Colonic mucosa (tissue), 4 donors: ENCODE results near the gene CYP2W1. TPM values are rescaled to one million over a fixed set of nuclear protein-coding genes. Genes with fewer than 3 reads are reported as not detected.

Experiments used
- DNase-seq: peaks from one replicate; pipeline ENCODE4 v3.0.0-alpha.2; 2020
- H3K27ac ChIP-seq: fragments of 200-600 bp; one replicate; pipeline ENCODE4 v1.8.0; 2021
- H3K27me3 ChIP-seq: fragments of 200-600 bp; one replicate; pipeline ENCODE4 v1.8.0; 2021
- H3K36me3 ChIP-seq: fragments of 200-600 bp; one replicate; pipeline ENCODE4 v1.8.0; 2021
- H3K4me1 ChIP-seq: fragments of 200-600 bp; one replicate; pipeline ENCODE4 v1.8.0; 2021; ENCODE audit warnings: mild to moderate bottlenecking
- H3K4me3 ChIP-seq: fragments of 200-600 bp; one replicate; pipeline ENCODE4 v1.8.0; 2021
- H3K9ac ChIP-seq, 2 donors: one replicate each; pipeline ENCODE4 v1.7.0; 2013; ENCODE audit warnings: control low read depth in 2 of 2, low read depth in 2 of 2, low read length in 2 of 2
- H3K9me3 ChIP-seq: fragments of 200-600 bp; one replicate; pipeline ENCODE4 v1.8.0; 2021
- intact Hi-C: fragments of 100-400 bp; cut with DNase I; formaldehyde crosslinking; loops from one replicate; pipeline ENCODE4 v1.14.1; 2022
- total RNA-seq, 2 donors: library from RNA; stranded (reverse); fragmentation: NEBNext Ultra II Directional in 1 of 2; extraction: Animal tissue kit (Norgen Biotek cat#: 25700) in 1 of 2; gene quantifications; one replicate each; pipeline ENCODE4 v1.2.1, GENCODE V29; 2021
- TF ChIP-seq, protein P1 (sequence below): fragments of 200-600 bp; IDR thresholded peaks from one replicate; pipeline ENCODE4 v1.8.0; 2022; ENCODE audit warnings: antibody characterized with exemption, mild to moderate bottlenecking
- donor health status: healthy.
- donor health status: DM: no; HTN: no; CAD: no.
- donor health status: DM: no; HTN: no; CAD: no.

The CYP2W1 gene
- total RNA-seq, 2 donors from 2014 or later = 2.7 to 4.5 TPM

DNA sequence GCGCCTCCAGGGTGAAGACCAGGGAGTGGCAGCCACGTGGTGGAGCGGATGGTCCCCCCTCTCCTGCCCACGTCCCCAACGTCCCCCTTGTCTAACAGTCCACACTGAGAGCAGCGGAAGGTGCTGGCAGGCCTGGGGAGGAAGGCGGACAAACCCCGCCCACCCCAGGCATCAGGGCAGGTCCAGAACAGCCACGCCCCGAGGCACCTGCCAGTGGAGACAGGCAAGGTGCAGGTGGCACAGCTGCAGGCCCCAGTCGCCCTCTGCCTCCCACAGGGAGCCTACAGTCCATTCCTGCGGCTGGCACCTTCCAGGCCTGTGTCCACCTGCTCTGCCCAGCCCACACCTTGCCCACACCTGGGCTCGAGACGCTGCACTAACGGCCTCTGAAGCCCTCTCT, 24.9 kb downstream of the CYP2W1 start:
- TF ChIP-seq, protein P1, sequence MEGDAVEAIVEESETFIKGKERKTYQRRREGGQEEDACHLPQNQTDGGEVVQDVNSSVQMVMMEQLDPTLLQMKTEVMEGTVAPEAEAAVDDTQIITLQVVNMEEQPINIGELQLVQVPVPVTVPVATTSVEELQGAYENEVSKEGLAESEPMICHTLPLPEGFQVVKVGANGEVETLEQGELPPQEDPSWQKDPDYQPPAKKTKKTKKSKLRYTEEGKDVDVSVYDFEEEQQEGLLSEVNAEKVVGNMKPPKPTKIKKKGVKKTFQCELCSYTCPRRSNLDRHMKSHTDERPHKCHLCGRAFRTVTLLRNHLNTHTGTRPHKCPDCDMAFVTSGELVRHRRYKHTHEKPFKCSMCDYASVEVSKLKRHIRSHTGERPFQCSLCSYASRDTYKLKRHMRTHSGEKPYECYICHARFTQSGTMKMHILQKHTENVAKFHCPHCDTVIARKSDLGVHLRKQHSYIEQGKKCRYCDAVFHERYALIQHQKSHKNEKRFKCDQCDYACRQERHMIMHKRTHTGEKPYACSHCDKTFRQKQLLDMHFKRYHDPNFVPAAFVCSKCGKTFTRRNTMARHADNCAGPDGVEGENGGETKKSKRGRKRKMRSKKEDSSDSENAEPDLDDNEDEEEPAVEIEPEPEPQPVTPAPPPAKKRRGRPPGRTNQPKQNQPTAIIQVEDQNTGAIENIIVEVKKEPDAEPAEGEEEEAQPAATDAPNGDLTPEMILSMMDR = no peak
- DNase-seq = peak; percentile 70
- Histone ChIP-seq H3K27me3 (no peaks in the 10 kb centered on the region), H3K4me3 (no peak overlapping the region), H3K4me1 (no peaks in the 10 kb centered on the region), H3K9ac (no peak overlapping the region), H3K36me3 (no peaks in the 10 kb centered on the region), H3K27ac (no peak overlapping the region), H3K9me3 (no peaks in the 10 kb centered on the region)
- intact Hi-C loops = no loop called here

DNA sequence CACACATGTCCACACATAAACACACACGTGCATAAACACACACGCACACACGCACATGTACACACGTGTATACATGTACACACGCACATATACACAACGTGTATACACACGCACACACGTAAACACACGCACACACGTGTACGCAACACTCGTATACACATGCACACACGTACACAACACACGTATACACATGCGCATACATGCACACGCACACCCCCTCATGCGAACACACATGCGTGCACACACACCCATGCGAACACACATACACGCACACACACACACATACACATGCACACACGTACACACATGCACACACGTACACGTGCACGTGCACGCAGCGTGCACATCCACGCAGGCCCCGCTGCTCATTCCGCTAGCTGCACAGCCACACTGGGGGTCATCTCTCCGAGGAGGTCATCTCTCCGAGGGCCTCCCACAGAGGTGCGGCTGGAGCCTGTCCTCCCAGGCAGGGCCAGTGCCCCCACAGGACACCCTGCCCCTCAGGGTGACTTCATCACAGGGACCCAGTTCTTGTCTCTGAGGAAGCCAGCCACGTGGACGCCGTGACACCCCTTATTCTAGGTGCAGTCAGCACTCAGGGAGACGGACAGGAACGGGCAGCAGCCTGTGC, 25.9 kb downstream of the CYP2W1 start:
- no peak overlapping the region for H3K9ac ChIP-seq
- DNase-seq = no peak
- no peaks in the 10 kb centered on the region for H3K4me1 ChIP-seq
- H3K27me3 ChIP-seq = no peaks in the 10 kb centered on the region
- no peaks in the 10 kb centered on the region for H3K36me3 ChIP-seq
- TF ChIP-seq, protein P1 = no peak
- no peaks in the 10 kb centered on the region for H3K9me3 ChIP-seq
- no peak overlapping the region for H3K27ac ChIP-seq
- H3K4me3 ChIP-seq = no peak overlapping the region
- intact Hi-C loops = no loop called here

DNA sequence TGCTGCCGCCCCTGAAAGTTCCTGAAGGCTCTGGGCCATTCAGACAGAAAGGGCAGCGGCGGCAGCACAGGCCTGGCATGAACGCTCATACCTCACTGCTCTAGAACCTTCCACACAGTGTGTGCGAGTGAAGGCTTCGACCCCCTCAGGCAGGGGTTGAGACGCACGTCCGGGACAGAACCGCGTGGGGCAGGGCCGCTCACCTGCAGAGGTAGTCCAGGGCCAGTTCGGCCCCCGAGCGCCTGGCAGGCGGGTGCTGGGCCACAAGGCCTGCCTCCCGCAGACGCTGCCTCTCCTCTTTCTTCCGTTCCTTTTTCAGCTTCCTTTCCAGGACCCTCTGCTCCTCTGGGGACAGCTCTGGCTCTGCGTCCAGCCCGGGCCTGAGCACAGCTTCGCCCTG, 26.8 kb downstream of the CYP2W1 start:
- DNase-seq = no peak
- TF ChIP-seq, protein P1 = no peak
- intact Hi-C loops = no loop called here
- no peaks in the 10 kb centered on the region for H3K27me3 ChIP-seq
- no peaks in the 10 kb centered on the region for H3K36me3 ChIP-seq
- no peak overlapping the region for H3K4me3 ChIP-seq
- no peaks in the 10 kb centered on the region for H3K9me3 ChIP-seq
- no peak overlapping the region for H3K27ac ChIP-seq
- no peak overlapping the region for H3K9ac ChIP-seq
- H3K4me1 ChIP-seq = no peaks in the 10 kb centered on the region

DNA sequence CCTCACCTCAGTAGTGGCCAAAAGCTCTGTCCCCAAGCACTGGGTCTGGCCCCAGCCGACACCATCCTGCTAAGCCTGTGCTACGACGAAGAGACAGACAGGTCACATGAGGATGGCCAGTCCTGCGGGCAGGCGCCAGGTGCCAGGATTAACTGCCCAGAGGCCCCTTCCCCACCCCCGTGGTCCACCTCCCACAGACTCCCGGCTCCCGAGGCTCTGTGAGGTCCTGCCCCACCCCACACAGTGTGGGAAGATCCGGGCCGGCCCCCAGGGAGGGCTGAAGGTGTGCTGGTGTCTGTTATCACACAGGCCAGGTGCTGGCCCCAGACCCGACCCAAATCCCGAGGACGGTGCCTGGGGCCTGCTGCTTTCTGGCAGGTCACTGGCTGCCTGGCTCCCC, 27.2 kb downstream of the CYP2W1 start:
- Histone ChIP-seq H3K27me3 (no peaks in the 10 kb centered on the region), H3K4me3 (no peak overlapping the region), H3K9ac (no peak overlapping the region), H3K4me1 (no peaks in the 10 kb centered on the region), H3K27ac (no peak overlapping the region), H3K9me3 (no peaks in the 10 kb centered on the region), H3K36me3 (no peaks in the 10 kb centered on the region)
- intact Hi-C loops = no loop called here
- TF ChIP-seq, protein P1 = no peak
- no peak for DNase-seq

DNA sequence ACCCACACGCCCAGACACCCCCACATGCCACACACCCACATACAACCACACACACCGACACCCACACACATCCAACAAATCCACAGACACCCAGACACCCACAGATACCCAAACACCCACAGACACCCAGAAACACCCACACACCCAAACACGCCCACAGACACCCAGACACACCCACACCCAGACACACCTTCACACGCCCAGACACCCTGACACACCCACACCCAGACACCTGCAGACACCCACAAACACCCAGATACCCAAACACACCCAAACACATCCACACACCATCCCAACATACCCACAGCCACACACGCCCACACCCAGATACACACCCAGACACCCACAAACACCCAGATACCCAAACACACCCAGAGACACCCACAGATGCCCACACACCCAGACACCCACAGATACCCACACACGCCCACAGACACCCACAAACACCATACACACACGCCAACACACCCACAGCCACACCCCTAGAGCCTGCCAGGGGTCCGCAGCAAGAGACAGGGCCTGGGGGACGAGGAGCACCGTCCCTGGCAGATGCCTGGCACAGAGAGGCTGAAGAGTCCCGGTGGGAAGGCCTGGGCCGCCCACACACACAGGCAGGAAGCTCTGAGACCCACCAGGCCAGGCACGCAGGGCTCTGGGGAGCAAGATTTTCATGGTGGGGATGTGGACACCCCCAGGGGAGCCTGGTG, 28.5 kb downstream of the CYP2W1 start:
- Histone ChIP-seq H3K27ac (no peak overlapping the region), H3K4me3 (no peak overlapping the region)
- TF ChIP-seq, protein P1 = no peak

More for the DNA sequence above, 28.5 kb downstream of the CYP2W1 start:
- intact Hi-C loops = no loop called here
- no peaks in the 10 kb centered on the region for H3K9me3 ChIP-seq
- H3K9ac ChIP-seq = no peak overlapping the region
- no peaks in the 10 kb centered on the region for H3K36me3 ChIP-seq
- H3K4me1 ChIP-seq = no peaks in the 10 kb centered on the region
- H3K27me3 ChIP-seq = no peaks in the 10 kb centered on the region
- no peak for DNase-seq
